Epithelial cell of esophagus (primary cell): ENCODE measurements around the gene KISS1.
"Not testable (repeated sequence)": the region's sequence is repeated elsewhere in the genome, so short reads cannot be mapped to it uniquely, and the experiment has no call there.

Experiments
- DNase-seq: peaks from one replicate; pipeline ENCODE4 v3.0.0; 2010; ENCODE audit warnings: low read depth
- H3K4me3 ChIP-seq: 2 replicates; pipeline ENCODE4 v1.5.1; 2011; ENCODE audit warnings: mild to moderate bottlenecking, low read length, control low read depth
- CTCF ChIP-seq: IDR thresholded peaks from 2 replicates; pipeline ENCODE4 v1.5.1; 2011; ENCODE audit warnings: low read depth, mild to moderate bottlenecking, low read length, control low read depth, inconsistent platforms; ENCODE audit not compliant: insufficient read depth; ENCODE audit errors: missing control alignments

Gene KISS1

DNA sequence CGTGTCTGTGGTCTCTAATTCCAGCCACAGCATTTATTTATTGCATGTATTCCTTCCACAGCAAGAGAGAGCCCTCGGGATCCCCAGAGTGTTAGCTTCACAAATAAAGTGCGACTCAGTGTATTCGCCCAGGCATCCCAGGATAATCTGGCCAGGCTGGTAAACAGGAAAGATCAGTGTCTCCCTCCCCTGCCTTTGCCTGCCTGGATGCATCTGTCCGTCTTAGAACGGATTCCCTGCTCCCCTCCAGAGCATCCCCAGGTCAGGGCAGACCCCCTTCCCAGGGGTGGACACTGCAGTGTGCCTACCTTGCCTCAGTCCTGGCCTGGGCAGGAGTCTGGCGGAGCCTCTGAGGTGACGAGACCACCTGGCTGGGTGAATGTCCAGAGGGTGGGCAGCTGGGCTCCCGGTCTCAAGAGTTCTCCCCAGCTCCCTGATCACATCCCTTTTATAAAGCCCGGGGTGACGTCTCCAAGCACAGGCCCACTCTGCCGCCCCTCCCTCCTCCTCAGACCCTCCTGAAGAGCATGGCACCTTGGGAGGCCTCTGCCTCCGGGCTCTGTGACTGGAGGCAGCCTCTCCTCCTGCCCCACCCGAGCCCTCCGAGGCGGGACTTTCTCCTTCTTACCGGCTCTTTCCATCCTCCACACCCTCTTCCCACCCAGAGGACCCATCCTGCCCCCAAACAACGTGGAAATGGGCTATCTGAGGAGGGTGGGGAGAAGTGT lies at the start of gene KISS1:
TSS of gene KISS1 (minus strand) at position 424 of the 728 bp plus-strand sequence. CDS start 3,615 bp downstream, outside the sequence.
- no peak within 1 kb of the TSS for H3K4me3 ChIP-seq
- DNase-seq: no peak
- no peak for TF ChIP-seq CTCF

DNA sequence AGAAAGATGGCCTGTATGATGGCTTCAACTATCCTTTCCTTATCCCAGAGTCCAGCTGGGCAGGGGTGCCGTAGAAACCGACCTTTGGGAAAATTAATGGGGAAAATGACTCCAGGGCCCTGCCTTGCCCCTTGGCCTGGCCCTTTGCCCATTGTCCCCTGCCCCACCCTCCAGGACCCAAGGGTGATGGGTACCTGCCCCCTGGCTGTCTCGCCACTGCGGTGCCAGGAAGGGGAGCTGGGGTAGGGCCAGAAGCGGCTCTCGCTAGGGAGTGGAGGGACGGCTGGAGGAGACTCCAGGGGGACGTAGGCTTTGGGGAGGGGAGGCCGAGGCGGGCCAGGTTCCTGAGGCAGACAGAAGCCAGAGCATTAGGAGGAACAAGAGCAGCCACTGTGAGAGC lies 46.6 kb upstream of the KISS1 start:
- no peak for DNase-seq
- H3K4me3 ChIP-seq: no peak overlapping the region
- no peak for TF ChIP-seq CTCF

- DNase-seq: no peak
- TF ChIP-seq CTCF: no peak
- H3K4me3 ChIP-seq: no peak overlapping the region
Measured at GRCh38 chr1:204241914-204242313, 45.6 kb upstream of the KISS1 start.

DNA sequence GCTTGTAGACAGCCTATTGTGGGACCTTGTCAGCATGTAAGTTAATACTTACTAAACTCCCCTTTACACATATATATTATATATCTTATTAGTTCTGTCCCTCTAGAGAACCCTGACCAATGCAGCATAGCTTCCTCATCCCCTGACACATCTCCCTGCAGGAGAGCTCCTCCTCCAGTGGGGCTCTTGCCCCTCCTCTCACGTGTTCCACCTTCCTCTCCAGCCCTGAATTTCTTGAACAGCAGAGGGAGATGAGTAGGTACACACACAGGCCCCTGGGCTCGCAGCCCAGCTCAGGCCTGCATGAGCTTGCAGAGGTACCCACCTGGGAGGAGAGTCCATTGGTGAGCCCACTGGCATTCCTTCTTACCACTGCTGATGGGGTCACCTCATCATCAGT lies 44.8 kb upstream of the KISS1 start:
- no peak for TF ChIP-seq CTCF
- no peak overlapping the region for H3K4me3 ChIP-seq
- peak; percentile 68 for DNase-seq

- no peak for TF ChIP-seq CTCF
- H3K4me3 ChIP-seq: no peak overlapping the region
- peak; percentile 31 for DNase-seq
Measured at GRCh38 chr1:204240233-204240632, 43.9 kb upstream of the KISS1 start.

- not testable (repeated sequence) for DNase-seq, H3K4me3 ChIP-seq
Measured at GRCh38 chr1:204239401-204239800, 43.1 kb upstream of the KISS1 start.

GRCh38 chr1:204238520-204238919 lies 42.2 kb upstream of the KISS1 start:
- DNase-seq, H3K4me3 ChIP-seq: not testable (repeated sequence)

DNA sequence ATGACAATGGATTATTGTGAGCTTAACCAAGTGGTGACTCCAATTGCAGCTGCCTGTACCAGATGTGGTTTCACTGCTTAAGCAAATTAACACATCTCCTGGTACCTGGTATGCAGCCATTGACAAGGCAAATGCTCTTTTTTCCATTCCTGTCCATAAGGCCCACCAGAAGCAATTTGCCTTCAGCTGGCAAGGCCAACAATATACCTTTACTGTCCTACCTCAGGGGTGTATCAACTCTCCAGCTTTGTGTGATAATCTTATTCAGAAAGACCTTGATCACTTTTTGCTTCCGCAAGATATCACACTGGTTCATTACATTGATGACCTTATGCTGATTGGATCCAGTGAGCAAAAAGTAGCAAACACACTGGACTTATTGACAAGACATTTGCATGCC lies 41.2 kb upstream of the KISS1 start:
- not testable (repeated sequence) for H3K4me3 ChIP-seq, DNase-seq
